ENCODE results near the gene TP53INP2. TPM values are rescaled to one million over a fixed set of nuclear protein-coding genes. Genes with fewer than 3 reads are reported as not detected.
"Not testable (repeated sequence)": the region's sequence is repeated elsewhere in the genome, so short reads cannot be mapped to it uniquely, and the experiment has no call there.

The TP53INP2 gene
- total RNA-seq, 1 donor from 2014 or later, result 108 TPM

DNA sequence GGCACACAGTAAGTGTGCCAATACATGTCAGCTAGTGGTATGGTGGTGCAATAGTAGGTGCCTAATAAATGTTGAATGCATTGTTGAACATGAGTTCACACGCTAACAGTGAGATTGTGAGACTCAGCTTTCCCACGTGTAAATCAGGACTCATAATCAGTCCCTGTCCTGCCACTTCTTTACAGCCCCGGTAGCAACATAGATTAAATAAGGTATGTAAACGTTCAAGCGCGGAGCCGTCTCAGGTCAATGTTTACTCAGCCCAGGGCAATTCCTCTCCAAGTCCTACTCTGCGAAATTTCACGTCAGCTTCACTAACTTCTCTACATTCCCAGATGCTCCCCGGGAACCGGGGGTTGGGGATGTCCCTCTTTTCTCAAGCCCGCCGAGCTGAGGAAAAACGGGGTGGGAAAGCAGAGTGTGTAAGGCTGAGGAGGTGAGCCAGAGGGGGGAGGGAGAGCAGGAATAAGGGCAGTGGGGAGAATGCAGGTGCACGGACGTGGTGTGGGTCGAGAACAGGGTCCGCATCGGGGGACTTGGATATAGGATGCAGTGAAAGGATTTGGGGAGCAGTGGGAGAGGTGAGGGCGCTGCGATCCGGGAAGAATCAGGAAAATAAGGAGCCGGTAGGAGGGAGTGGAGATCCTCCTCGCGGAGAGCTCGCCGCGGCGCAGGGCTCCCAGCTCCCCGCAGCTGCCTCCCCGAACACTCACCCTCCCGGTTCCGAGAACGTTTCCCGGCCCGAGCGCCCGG is 544 bp upstream of the TP53INP2 start:
- intact Hi-C loops (cut with DNase I), result no loop called here
- DNase-seq (no peak), ATAC-seq (ENCODE audit: poor library complexity) (peak; percentile 0)

DNA sequence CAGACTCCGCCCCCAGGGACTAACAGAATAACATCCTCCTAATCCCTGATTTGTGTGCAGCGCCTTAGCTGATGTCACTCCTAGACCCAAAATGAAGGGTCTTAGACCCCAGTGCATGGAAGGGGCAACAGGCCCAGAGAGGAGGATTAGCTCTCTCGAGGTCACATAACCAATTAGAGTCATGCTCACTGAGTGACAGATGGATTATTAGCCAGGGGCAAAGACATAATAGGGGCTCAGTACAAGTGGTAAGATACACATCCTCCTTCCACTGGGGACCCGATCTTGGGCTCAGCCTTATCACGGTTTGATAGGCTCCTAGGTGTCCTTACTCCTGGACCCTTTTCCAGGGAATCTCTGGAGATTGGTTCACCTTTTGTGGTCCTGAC is 858 bp downstream of the TP53INP2 start:
- DNase-seq (no peak), ATAC-seq (ENCODE audit: poor library complexity) (no peak)
- intact Hi-C loops (cut with DNase I), result no loop called here

DNA sequence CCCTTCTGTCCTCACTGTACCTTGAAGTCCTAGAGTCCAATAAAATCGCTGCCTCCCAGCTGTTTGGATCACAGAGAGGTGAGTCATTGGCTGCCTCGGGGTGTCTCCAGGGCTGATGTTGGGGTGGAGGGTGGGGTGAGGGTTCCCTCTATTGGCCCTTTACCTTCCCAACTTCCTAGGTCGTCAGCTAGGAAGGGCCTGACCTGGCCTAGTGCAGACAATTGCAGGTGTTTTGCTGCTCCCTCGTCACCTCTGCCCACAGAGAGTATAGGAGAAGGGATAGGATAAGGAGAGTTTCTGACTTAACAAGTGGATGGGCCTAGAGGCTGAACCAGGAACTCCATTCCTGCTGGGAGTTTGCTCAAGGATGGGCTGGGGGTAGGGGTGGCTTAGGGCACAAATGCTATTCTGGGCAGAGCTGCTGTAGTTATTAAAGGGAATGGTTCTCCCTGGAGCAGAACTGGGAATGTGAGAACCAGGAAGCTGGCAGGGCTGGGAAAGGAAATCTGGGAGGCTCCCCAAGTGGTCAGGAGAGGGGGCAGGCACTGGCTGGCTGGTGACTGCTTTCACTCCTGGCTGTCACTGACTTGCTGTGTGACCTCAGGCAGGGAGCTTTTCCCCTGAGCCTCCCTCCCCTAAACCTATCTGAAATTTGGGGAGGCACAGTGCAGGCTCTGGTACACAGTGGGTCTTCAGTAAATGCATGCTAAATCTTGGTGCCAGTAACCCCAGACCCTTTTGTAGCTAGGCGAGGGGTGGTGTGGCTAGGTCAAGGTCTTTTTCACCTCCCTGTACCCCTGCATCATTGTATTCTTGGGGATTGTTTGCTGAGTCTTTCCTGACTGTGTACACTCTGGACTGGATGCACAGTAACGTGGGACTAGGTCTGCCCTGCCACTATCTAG is 1.5 kb downstream of the TP53INP2 start:
- intact Hi-C loops (cut with DNase I), result no loop called here
- ATAC-seq (ENCODE audit: poor library complexity) (peak; percentile 13), DNase-seq (peak; percentile 61)

DNA sequence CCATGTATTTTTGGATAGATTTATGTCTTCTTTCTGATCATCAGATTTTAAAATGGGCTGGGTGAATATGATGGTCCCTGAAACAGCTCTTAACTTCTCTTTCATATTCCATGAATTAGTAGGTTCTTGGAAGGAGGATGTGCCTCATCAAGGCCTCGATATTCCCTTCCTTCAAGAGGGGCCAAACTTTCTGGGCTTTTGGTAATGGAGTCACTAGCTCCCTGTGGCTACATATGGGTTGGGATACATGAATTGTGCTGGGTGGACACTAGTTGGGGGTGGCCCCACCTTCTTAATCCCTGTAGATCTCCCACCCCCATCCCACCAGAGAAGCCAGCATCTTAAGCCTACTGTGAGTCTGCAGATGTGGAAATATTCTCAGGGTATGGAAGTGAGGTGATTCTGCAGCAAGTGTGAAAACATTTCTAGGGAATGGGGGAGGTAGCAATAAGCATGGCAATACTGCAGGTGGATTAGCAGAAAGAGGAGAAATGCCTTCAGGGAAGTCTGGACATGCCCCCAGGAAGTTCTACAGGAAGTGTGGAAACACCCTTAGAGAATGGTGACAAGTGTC is 2.2 kb downstream of the TP53INP2 start:
- intact Hi-C loops (cut with DNase I), result no loop called here
- no peak for DNase-seq
- no peak for ATAC-seq (ENCODE audit: poor library complexity)

DNA sequence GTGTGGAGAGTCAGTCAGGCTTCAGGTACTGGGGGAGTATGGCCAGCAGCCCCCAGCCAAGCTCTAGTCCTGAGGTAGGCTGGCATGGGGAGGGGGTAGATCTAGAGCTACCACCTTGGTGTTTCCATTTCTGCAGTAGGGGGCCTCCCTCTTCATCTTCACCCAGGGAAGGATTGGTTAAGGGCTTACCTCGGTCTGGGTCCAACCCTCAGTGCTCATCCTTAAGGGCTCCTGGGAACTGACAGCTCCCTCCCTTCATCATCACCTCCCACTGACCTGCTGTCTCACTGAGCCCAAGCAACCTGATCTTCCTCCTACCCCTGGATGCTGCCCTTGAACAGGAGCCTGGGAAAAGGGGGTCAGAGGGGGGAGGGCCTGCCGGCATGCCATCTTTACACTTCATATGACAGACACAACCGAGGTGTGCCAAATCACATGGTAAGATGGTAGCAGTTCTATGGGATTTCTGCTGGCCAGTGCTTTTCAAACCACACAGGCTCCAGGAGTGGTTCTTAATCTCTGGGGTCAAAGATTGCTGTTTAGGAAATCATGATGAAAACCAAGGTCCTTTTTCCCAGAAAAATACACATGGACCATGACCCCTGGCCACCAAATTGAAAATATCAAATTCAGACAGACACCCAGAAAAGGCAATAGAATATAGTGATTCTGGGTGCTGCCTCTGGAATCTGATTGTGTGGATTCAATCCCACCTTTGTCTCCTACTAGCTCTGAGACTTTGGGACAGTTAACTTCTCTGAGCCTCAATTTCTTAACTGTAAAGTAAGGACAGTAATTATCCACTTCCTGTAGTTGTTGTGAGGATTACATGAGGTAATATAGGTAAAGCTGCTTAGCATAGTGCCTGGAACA is 3.0 kb downstream of the TP53INP2 start:
- ATAC-seq (ENCODE audit: poor library complexity) (no peak), DNase-seq (no peak)
- intact Hi-C loops (cut with DNase I), result no loop called here

DNA sequence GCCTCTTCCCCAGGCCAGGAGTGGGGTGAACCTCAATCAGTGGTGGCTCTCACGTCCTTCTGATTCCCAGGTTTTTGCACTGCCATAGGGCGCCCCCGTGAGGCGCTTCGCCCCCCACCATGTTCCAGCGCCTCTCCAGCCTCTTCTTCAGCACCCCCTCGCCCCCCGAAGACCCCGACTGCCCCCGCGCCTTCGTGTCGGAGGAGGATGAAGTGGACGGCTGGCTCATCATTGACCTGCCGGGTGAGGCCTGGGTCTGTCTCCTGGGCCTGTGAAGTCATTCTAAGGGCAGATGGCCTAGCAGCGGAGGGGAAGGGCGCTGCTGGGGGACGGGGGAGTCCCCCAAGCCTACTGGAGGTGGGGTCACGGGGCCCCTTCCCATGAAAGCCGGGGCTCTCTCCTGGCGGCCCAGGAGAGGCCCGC is 4.5 kb downstream of the TP53INP2 start:
- DNase-seq, result peak; percentile 72
- no peak for ATAC-seq (ENCODE audit: poor library complexity)
- intact Hi-C loops (cut with DNase I), result no loop called here

DNA sequence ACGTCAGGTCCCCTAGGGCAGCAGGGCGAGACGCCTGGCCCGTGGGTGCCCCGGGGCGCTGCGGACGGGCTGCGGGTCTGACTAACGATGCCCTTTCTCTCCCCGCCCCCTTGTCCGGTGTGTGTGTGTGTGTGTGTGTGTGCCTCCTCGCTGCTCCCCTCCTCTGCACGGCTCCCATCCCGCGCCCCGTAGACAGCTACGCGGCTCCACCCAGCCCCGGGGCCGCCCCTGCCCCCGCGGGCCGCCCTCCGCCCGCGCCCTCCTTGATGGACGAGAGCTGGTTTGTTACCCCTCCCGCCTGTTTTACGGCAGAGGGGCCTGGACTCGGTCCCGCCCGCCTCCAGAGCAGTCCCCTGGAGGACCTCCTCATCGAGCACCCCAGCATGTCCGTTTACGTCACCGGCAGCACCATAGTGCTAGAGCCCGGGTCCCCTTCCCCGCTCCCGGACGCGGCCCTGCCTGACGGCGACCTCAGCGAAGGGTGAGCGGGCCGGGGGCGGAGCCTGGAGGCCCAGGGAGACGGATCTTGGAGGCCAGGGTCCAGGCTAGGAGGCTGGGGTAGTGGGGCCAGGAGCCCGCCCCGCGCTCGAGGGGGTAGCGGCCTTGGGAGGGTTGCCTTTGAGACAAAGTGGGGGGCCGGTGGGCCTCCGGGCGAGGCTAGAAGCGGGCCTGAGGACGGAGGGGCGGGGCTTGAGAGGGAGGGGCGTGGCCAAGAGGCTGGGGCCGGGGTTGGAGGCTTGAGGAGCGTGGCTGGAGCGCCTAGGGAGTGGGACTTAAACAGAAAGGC is 5.1 kb downstream of the TP53INP2 start:
- DNase-seq, result peak; percentile 93
- intact Hi-C loops (cut with DNase I), result no loop called here
- ATAC-seq (ENCODE audit: poor library complexity), result peak; percentile 69

DNA sequence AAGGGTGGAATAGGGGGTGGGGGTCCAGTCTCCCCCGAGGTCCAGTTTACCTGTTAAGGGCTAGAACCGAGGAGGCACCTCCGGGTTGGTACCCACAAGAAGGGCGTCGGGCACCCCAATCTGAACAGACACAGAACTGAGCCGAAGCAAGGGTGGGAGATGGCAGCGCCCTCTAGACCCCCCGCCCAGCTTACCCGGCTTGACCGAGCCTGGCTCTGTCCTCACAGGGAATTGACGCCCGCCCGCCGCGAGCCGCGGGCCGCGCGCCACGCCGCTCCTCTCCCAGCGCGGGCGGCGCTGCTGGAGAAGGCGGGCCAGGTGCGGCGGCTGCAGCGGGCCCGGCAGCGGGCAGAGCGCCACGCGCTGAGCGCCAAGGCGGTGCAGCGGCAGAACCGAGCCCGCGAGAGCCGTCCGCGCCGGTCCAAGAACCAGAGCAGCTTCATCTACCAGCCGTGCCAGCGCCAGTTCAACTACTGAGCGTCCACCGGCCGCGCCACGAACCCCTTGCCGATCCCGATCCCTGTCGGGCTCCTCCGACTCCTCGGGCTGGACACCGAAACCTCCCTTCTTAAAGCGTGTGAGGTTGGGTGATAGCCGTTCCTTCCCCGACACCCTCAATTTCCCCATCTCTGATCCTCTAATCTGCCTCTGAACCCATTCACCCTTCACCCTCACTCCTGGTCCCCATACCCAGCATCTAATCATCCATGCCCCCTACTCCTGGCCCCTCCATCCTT is 5.9 kb downstream of the TP53INP2 start:
- DNase-seq, result peak; percentile 90
- intact Hi-C loops (cut with DNase I), result no loop called here
- ATAC-seq (ENCODE audit: poor library complexity), result peak; percentile 69

DNA sequence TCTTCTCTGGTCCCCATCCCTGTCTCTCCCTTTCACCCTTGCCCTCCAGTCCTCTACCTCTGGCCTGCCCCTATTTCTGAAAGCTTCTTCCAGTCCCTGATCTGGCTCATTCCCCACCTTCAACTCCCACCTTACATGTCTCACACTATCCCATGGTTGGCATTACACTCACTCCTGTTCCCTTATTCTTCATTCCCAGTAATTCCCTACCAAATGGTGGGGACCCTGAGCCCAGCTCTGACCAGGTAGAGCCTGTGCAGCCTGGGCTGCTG is 6.4 kb downstream of the TP53INP2 start:
- ATAC-seq (ENCODE audit: poor library complexity), result no peak
- intact Hi-C loops (cut with DNase I), result no loop called here
- DNase-seq, result no peak

DNA sequence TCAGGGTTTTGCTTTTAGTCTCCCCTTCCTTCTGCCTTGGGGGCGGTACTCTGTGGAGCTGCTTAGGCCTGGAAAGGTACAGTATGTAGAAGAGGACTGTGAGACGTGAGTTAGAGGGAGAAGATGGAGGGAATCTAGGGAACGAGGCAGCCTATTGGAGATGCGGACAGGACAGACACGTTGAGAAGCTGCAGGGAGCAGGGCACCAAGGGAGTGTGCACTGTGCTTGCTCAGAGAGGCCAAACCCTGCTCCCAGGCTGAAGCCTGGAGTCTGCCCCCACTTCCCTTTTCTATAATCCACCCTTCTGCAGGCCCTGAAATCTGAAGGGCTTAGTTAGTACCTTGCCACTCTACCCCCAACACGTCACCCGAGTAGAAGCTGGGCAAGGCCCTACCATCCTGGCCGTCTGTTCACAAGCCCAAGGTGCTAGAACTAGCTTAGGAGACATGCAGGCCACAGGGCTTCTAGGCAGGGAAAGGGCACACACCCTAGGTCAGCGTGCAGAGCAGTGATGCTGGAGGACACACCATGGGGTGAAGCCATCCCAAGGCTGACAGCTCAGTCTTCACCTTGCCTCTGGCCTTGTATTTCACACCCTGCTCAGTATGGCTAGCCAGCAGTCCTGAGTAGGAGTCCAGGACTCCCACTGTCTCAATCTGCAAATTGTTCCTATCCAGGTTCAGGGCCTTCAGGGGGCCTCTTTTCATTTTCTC is 6.9 kb downstream of the TP53INP2 start:
- intact Hi-C loops (cut with DNase I), result no loop called here
- ATAC-seq (ENCODE audit: poor library complexity) (no peak), DNase-seq (no peak)

DNA sequence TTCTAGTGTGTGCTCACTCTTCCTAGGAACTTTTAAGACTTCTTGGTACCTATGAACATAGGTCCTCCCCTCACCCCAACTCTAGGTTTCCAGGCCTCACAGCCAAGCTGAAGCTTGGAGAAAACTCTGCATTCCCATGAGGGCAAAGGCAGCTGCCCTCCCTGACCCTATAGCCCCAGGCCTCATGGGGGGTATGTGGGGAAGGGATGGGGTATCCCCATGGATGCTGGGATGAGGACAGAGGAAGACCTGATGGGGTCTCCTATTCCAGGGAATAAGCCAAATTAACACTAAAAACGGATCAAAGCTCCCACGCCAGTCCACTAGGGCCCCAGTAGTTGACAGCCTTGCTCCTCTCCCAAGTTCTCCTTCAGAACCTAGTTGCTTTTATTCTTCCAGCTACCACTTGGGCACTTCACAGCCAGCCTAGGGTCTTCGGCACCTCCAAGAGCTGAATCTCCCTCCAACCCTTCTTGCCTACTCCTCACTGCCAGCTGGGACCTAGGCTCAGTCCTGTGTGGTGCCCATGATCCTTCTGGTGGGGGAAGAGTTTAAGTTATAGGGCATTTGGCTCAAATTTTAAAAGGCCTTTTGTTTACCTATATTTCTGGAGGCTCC is 7.8 kb downstream of the TP53INP2 start:
- no peak for DNase-seq
- intact Hi-C loops (cut with DNase I), result no loop called here
- no peak for ATAC-seq (ENCODE audit: poor library complexity)

DNA sequence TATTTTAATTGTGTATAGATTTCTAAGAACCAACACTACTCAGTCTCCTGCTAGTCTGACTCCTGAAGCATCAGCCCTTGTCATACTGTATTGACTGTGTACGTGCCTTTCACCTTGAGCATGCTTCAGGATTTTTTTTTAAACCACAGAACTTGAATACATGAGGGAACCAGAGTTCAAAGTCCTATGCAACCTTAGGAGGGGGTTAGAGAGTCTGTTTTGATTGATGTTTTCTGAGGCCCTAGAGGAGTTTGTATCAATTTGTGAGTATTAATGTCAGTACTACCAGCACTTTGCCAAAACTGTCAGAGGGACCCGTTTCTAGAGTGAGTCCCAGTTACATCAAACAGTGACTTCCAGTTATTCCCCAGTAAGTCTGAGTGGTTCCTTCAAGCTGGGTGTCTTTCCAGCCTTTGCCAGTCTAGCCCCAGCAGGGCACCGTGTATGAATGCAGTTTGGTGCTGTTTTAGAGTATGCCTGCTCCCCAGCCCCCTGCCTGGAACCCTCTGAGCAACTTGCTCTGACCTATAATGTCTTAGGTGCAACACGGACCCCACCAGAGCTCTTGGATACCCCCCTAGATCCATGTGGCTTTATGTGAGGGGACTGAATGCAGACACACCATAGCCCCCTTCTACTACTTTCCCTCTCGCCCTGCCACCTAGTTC is 8.5 kb downstream of the TP53INP2 start:
- intact Hi-C loops (cut with DNase I), result no loop called here
- no peak for DNase-seq
- ATAC-seq (ENCODE audit: poor library complexity), result no peak

DNA sequence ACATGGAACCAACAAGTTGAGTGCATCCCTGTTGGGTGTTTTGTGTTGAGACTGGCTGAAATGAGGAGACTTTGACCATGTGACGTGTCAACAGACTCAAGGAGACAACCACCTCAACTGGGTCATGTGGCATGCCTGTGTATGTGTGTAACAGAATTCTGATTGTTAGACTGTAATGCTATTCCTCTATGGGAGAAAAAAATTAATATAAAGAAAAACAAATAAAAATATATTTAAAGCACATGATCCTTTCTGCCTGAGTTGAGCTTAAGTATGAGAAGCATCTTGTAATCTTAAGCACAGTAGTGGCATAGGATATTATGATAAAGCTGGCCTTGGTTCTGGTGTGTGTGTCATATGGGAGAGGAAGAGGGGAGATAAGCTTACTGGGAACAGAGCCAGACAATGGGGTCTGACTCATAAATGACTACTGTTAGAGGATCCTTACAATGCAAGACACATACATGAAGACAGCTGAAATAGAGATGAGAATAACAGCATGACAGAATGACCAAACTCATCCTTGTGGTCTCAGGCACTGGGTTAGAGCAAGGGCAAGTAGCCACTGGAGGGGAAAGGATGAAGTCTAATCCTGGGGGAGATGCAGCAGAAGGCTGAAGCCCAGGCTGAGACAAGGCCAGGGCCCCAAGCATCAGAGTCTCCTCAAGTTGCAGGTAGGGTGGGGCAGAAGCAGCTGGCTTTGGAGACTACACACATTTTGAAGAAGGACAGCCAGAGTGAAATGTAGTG is 9.2 kb downstream of the TP53INP2 start:
- DNase-seq (no peak), ATAC-seq (ENCODE audit: poor library complexity) (no peak)
- intact Hi-C loops (cut with DNase I), result no loop called here

DNA sequence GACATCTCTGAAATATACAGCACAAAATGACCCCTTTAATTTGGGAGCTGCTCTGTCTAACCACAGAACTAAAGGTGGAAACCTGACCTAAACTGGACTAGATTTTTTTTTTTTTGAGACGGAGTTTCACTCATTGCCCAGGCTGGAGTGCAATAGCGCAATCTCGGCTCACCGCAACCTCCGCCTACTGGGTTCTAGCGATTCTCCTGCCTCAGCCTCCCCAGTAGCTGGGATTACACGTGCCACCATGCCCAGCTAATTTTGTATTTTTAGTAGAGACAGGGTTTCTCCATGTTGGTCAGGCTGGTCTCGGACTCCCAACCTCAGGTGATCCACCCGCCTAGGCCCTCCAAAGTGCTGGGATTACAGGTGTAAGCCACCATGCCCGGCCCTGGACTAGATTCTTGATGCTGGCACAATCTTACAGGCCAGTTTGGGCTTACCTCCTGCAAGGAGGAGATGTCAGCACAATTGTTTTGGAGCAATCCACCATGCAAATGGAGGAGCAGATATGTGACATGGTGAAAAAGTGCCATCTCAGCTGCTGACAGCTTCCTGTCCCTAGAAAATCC is 9.9 kb downstream of the TP53INP2 start:
- intact Hi-C loops (cut with DNase I); DNase-seq; ATAC-seq (ENCODE audit: poor library complexity): not testable (repeated sequence)

DNA sequence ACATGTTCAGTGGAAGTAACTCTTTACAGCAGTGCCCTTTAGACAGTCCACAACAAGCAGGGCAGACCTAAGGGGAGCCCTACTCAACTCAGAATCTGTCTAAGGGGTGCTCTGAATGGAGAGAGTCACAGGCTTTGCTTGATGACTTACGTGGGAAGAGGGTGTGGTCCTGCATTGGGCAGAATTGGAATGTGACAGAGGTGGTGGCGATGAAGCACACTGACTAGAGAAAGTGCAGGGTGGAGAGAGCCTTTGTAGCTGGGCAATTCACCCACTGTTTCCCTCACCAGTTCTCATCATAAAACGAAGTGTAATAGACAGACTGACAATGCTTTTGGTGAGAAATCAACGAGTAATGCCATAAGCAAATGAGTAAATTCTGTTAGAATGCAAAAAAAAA is 11.2 kb downstream of the TP53INP2 start:
- intact Hi-C loops (cut with DNase I), result no loop called here
- DNase-seq, result no peak
- no peak for ATAC-seq (ENCODE audit: poor library complexity)
